Astrocyte of the spinal cord (primary cell): ENCODE results near the gene CLTA.
"Not testable (repeated sequence)": the region's sequence is repeated elsewhere in the genome, so short reads cannot be mapped to it uniquely, and the experiment has no call there.

ENCODE experiments used
- DNase-seq: peaks from one replicate; pipeline ENCODE4 v3.0.0; 2011; ENCODE audit warnings: low read depth, low spot score
- H3K4me3 ChIP-seq: 2 replicates; pipeline ENCODE4 v1.5.1; 2011; ENCODE audit warnings: low read depth, mild to moderate bottlenecking, low read length, moderate library complexity
- CTCF ChIP-seq: IDR thresholded peaks from 2 replicates; pipeline ENCODE4 v1.5.1; 2012; ENCODE audit warnings: low read depth, mild to moderate bottlenecking, low read length, inconsistent platforms
- in situ Hi-C: cut with HindIII; loops from 2 replicates; pipeline ENCODE4 v1.10.0; 2017; ENCODE audit warnings: low sequenced_read_pairs

CLTA gene

GRCh38 chr9:36218411-36218901 is 27.7 kb downstream of the CLTA start:
- DNase-seq: no peak
- in situ Hi-C loops: no loop called here
- H3K4me3 ChIP-seq: no peak overlapping the region

GRCh38 chr9:36221667-36222066 is 30.9 kb downstream of the CLTA start:
- in situ Hi-C loops: no loop called here
- no peak overlapping the region for H3K4me3 ChIP-seq
- DNase-seq: no peak
- TF ChIP-seq CTCF: no peak

More at GRCh38 chr9:36218411-36218901, 27.7 kb downstream of the CLTA start:
- TF ChIP-seq CTCF: no peak

- no peak for DNase-seq
- in situ Hi-C loops: no loop called here
- H3K4me3 ChIP-seq: no peak overlapping the region
- TF ChIP-seq CTCF: no peak
These were observed 31.7 kb downstream of the CLTA start for GRCh38 chr9:36222449-36222848.

- DNase-seq: no peak
- no peak for TF ChIP-seq CTCF
- in situ Hi-C loops: no loop called here
- no peak overlapping the region for H3K4me3 ChIP-seq
These were observed 46.5 kb downstream of the CLTA start for GRCh38 chr9:36237230-36237629.

GRCh38 chr9:36239205-36239604 is 48.5 kb downstream of the CLTA start:
- in situ Hi-C loops, DNase-seq: not testable (repeated sequence)

GRCh38 chr9:36239675-36240074 is 49.0 kb downstream of the CLTA start:
- in situ Hi-C loops, H3K4me3 ChIP-seq, DNase-seq: not testable (repeated sequence)

More at GRCh38 chr9:36239205-36239604, 48.5 kb downstream of the CLTA start:
- H3K4me3 ChIP-seq: not testable (repeated sequence)

GRCh38 chr9:36245906-36246305 is 55.2 kb downstream of the CLTA start:
- in situ Hi-C loops: no loop called here
- no peak for DNase-seq
- no peak overlapping the region for H3K4me3 ChIP-seq
- no peak for TF ChIP-seq CTCF

- no peak for DNase-seq
- H3K4me3 ChIP-seq: no peak overlapping the region
- in situ Hi-C loops: no loop called here
- no peak for TF ChIP-seq CTCF
These were observed 56.6 kb downstream of the CLTA start for GRCh38 chr9:36247356-36247755.

GRCh38 chr9:36248061-36248460 is 57.3 kb downstream of the CLTA start:
- DNase-seq: peak; percentile 37
- in situ Hi-C loops, H3K4me3 ChIP-seq: not testable (repeated sequence)
